ENCODE measurements around the gene BRD7. TPM values are rescaled to one million over a fixed set of nuclear protein-coding genes. Genes with fewer than 3 reads are reported as not detected.

BRD7 gene
- total RNA-seq, 1 donor from 2014 or later = 112 TPM

DNA sequence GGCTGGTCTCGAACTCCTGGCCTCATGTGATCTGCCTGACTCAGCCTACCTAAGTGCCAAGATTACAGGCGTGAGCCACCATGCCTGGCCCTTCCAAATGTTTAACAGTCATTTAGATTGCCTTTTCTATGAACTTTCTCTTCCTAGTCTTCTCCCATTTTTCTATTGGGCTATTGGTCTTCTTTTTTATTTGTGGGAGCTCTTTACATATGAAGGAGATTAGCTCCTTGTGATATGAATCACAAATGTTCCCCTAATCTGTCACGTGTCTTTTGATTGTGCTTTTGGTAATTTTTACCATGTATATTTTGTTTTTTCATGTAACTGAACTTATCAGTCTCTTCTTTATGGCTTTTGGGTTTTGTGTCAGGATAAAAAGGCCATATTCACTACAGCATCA, 90.5 kb downstream of the BRD7 start:
- no peaks in the 10 kb centered on the region for H3K9me3 Mint-ChIP-seq (ENCODE audit: unreplicated experiment)

DNA sequence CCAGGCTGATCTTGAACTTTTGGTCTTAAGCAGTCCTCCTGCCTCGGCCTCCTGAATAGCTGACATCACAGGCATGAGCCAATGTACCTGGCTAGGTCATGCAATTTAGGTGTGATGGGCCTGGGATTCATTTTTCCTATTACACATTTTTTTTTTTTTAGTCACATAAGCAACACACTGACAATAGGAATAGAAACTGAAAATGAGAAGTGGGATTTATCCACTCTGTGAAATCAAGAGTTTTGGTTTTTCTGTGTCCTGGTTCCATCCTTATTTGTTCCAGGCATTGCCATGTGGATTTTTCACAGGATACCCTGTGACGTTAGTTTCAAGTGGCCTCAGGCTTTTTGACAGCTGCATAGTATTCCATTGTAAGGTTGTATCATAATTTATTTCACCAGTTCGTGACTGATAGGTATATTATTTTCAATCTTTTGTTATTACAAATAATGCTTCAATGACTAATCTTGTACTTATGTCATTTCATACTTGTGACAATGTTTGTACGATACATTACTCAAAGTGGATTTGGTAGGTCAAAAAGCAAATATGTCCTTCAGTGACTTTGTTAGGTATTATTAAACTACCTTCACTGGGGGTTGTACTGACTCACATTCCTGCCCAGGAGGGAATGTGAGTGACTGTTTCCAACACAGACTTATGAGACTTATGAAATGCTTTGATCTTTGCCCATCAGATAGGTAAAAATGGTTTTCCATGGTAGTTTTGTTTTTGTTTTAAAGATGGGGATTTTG, 91.8 kb downstream of the BRD7 start:
- Mint-ChIP-seq H3K36me3 (ENCODE audit: low read depth, unreplicated experiment) (peaks cover 4% of the 10 kb centered on the region), H3K4me1 (ENCODE audit: unreplicated experiment) (no peaks in the 10 kb centered on the region), H3K27me3 (ENCODE audit: unreplicated experiment) (peaks cover 3% of the 10 kb centered on the region), H3K9me3 (ENCODE audit: unreplicated experiment) (no peaks in the 10 kb centered on the region), H3K4me3 (ENCODE audit: unreplicated experiment) (no peak overlapping the region), H3K27ac (ENCODE audit: unreplicated experiment) (no peak overlapping the region)
- no peak for DNase-seq (ENCODE audit: low spot score)
- TF ChIP-seq, protein P1, sequence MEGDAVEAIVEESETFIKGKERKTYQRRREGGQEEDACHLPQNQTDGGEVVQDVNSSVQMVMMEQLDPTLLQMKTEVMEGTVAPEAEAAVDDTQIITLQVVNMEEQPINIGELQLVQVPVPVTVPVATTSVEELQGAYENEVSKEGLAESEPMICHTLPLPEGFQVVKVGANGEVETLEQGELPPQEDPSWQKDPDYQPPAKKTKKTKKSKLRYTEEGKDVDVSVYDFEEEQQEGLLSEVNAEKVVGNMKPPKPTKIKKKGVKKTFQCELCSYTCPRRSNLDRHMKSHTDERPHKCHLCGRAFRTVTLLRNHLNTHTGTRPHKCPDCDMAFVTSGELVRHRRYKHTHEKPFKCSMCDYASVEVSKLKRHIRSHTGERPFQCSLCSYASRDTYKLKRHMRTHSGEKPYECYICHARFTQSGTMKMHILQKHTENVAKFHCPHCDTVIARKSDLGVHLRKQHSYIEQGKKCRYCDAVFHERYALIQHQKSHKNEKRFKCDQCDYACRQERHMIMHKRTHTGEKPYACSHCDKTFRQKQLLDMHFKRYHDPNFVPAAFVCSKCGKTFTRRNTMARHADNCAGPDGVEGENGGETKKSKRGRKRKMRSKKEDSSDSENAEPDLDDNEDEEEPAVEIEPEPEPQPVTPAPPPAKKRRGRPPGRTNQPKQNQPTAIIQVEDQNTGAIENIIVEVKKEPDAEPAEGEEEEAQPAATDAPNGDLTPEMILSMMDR (IDR thresholded peaks at IDR 0.05; ENCODE audit: unreplicated experiment) = no peak

More for the DNA sequence above, 90.5 kb downstream of the BRD7 start:
- peaks cover 5% of the 10 kb centered on the region for H3K4me1 Mint-ChIP-seq (ENCODE audit: unreplicated experiment)
- TF ChIP-seq, protein P1 (IDR thresholded peaks at IDR 0.05; ENCODE audit: unreplicated experiment) = no peak
- DNase-seq (ENCODE audit: low spot score) = no peak
- H3K27ac Mint-ChIP-seq (ENCODE audit: unreplicated experiment) = no peak overlapping the region
- H3K27me3 Mint-ChIP-seq (ENCODE audit: unreplicated experiment) = peaks cover 3% of the 10 kb centered on the region
- H3K4me3 Mint-ChIP-seq (ENCODE audit: unreplicated experiment) = no peak overlapping the region
- peaks cover 4% of the 10 kb centered on the region for H3K36me3 Mint-ChIP-seq (ENCODE audit: low read depth, unreplicated experiment)

DNA sequence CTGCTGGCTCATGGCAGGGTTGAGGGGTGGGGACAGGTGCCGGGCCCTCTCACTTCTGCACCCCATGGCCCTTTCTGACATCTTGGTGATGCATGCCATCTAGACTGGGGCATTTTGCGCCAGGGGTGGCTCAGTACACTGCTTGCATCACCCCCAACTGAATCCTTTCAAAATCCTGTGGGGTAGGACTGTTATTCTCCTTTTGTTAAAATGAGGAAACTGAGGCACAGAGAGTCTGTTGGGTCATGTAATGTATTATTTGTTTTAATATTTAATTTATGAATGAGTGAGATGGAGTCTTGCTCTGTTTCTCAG, 92.5 kb downstream of the BRD7 start:
- Mint-ChIP-seq H3K36me3 (ENCODE audit: low read depth, unreplicated experiment) (peaks cover 4% of the 10 kb centered on the region), H3K4me3 (ENCODE audit: unreplicated experiment) (no peak overlapping the region), H3K4me1 (ENCODE audit: unreplicated experiment) (no peaks in the 10 kb centered on the region), H3K27ac (ENCODE audit: unreplicated experiment) (no peak overlapping the region), H3K9me3 (ENCODE audit: unreplicated experiment) (no peaks in the 10 kb centered on the region), H3K27me3 (ENCODE audit: unreplicated experiment) (peaks cover 3% of the 10 kb centered on the region)
- TF ChIP-seq, protein P1 (IDR thresholded peaks at IDR 0.05; ENCODE audit: unreplicated experiment) = no peak
- no peak for DNase-seq (ENCODE audit: low spot score)

DNA sequence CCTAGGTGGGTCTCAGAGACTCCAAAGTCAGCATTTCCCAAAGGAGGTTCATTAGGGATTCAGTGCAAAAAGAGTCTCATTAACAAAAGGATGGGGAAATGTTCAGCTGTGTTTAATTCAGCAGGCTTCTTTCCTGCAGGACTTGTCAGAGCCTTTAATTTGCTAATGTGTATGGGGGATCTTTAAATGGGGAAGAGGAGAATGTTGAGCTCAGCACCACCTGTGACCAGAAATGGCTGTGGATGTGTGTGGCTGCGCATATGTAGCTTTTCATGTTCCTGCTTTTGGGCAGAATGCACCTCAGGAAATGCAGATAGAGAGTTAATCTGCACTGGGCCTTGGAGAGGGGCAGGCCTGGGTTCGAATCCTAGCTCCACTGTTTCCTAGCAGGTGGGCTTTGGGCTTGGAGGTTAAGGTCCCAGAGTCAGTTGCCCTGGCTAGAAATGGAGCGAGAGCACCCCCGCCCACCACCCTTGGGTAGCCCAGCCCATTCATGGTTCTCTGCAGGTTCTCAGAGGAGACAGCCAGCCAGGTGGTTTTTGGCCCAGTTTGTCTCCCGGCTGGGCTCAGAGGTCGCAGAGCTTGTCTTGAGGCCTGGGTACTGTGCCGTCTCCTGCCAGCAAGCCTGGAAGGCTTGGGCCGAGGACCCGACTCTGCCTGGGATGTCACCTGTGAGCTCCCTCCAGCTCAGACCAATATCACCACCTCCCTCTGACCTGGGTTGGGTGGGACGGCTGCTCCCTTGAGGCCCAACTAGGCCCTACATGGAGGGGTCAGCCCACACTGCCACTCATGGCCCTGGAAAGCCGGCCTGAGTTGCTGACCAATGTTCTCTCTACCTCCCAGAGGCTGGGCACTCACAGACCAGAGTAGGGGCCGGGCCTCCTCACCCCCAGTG, 93.1 kb downstream of the BRD7 start:
- Mint-ChIP-seq H3K4me1 (ENCODE audit: unreplicated experiment) (no peaks in the 10 kb centered on the region), H3K27me3 (ENCODE audit: unreplicated experiment) (peaks cover 3% of the 10 kb centered on the region), H3K4me3 (ENCODE audit: unreplicated experiment) (no peak overlapping the region), H3K9me3 (ENCODE audit: unreplicated experiment) (no peaks in the 10 kb centered on the region), H3K36me3 (ENCODE audit: low read depth, unreplicated experiment) (peaks cover 4% of the 10 kb centered on the region), H3K27ac (ENCODE audit: unreplicated experiment) (no peak overlapping the region)
- TF ChIP-seq, protein P1 (IDR thresholded peaks at IDR 0.05; ENCODE audit: unreplicated experiment) = no peak
- DNase-seq (ENCODE audit: low spot score) = no peak

DNA sequence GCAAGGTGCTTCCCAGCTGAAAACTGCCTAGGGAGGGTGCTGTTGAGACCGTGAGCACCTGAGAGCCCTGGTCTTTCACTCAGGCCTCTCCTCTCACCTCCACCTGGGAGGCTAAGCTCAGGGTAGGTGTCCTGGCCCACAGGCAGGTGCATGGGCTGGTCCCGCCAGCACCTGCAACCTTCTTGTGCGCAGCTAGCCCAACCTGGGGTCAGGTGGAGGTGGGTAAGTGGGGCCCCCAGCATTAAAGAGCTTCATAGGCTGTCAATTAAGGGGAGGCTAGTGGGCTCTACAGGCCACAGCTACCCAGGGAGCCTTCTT, 93.7 kb downstream of the BRD7 start:
- Mint-ChIP-seq H3K4me1 (ENCODE audit: unreplicated experiment) (no peaks in the 10 kb centered on the region), H3K36me3 (ENCODE audit: low read depth, unreplicated experiment) (no peaks in the 10 kb centered on the region), H3K27me3 (ENCODE audit: unreplicated experiment) (peaks cover 3% of the 10 kb centered on the region), H3K9me3 (ENCODE audit: unreplicated experiment) (no peaks in the 10 kb centered on the region), H3K27ac (ENCODE audit: unreplicated experiment) (no peak overlapping the region), H3K4me3 (ENCODE audit: unreplicated experiment) (no peak overlapping the region)
- DNase-seq (ENCODE audit: low spot score) = no peak
- TF ChIP-seq, protein P1 (IDR thresholded peaks at IDR 0.05; ENCODE audit: unreplicated experiment) = no peak

All from endothelial cell (in vitro differentiated cells).